Astrocyte (in vitro differentiated cells and primary cell): ENCODE results near the gene ITK. TPM values are rescaled to one million over a fixed set of nuclear protein-coding genes. Genes with fewer than 3 reads are reported as not detected.
"Not testable (repeated sequence)": the region's sequence is repeated elsewhere in the genome, so short reads cannot be mapped to it uniquely, and the experiment has no call there.

ENCODE experiments used
- DNase-seq: peaks from one replicate; pipeline ENCODE4 v3.0.0-alpha.2; 2010; ENCODE audit warnings: low read depth
- FAIRE-seq: peaks from 2 replicates; lab custom pipeline; 2011; peaks lifted over from hg19 to GRCh38; lab: Jason Lieb, UNC
- H2AFZ ChIP-seq: 2 replicates; pipeline ENCODE4 v1.6.0; 2012; ENCODE audit warnings: low read depth, low read length, inconsistent platforms
- H3K27ac ChIP-seq: 2 replicates; pipeline ENCODE4 v1.5.1; 2011; ENCODE audit warnings: low read depth, low read length, inconsistent platforms
- H3K27me3 ChIP-seq: 2 replicates; pipeline ENCODE4 v1.6.0; 2011; ENCODE audit warnings: low read length, inconsistent platforms; ENCODE audit not compliant: insufficient read depth
- H3K36me3 ChIP-seq: 2 replicates; pipeline ENCODE4 v1.5.1; 2011; ENCODE audit warnings: low read length, inconsistent platforms; ENCODE audit not compliant: insufficient read depth
- H3K4me1 ChIP-seq: 2 replicates; pipeline ENCODE4 v1.5.1; 2011; ENCODE audit warnings: low read length, inconsistent platforms; ENCODE audit not compliant: insufficient read depth
- H3K4me2 ChIP-seq: 2 replicates; pipeline ENCODE4 v1.6.0; 2012; ENCODE audit warnings: low read length, inconsistent platforms
- H3K4me3 ChIP-seq: 2 replicates; pipeline ENCODE4 v1.5.1; 2011; ENCODE audit warnings: low read depth, mild to moderate bottlenecking, low read length, inconsistent platforms; ENCODE audit not compliant: insufficient read depth
- H3K79me2 ChIP-seq: 2 replicates; pipeline ENCODE4 v1.6.0; 2012; ENCODE audit warnings: mild to moderate bottlenecking, low read length, inconsistent platforms; ENCODE audit not compliant: insufficient read depth
- H3K9ac ChIP-seq: 2 replicates; pipeline ENCODE4 v1.6.0; 2012; ENCODE audit warnings: mild to moderate bottlenecking, low read length, inconsistent platforms
- H3K9me3 ChIP-seq: 2 replicates; pipeline ENCODE4 v1.5.1; 2012; ENCODE audit warnings: low read depth, mild to moderate bottlenecking, low read length, inconsistent platforms; ENCODE audit not compliant: insufficient read depth
- H4K20me1 ChIP-seq: 2 replicates; pipeline ENCODE4 v1.6.0; 2012; ENCODE audit warnings: low read length, inconsistent platforms; ENCODE audit not compliant: insufficient read depth
- H3K27ac Mint-ChIP-seq: one replicate; pipeline ENCODE4 v1.8.0; 2021; ENCODE audit warnings: mild to moderate bottlenecking, mixed read lengths; ENCODE audit not compliant: unreplicated experiment
- H3K27me3 Mint-ChIP-seq: one replicate; pipeline ENCODE4 v1.8.0; 2021; ENCODE audit warnings: low read depth, mixed read lengths; ENCODE audit not compliant: unreplicated experiment
- H3K36me3 Mint-ChIP-seq: one replicate; pipeline ENCODE4 v1.8.0; 2021; ENCODE audit warnings: low read depth, mixed read lengths; ENCODE audit not compliant: unreplicated experiment
- H3K4me1 Mint-ChIP-seq: one replicate; pipeline ENCODE4 v1.8.0; 2021; ENCODE audit warnings: low read depth, mixed read lengths; ENCODE audit not compliant: unreplicated experiment
- H3K4me3 Mint-ChIP-seq: one replicate; pipeline ENCODE4 v1.8.0; 2021; ENCODE audit warnings: mild to moderate bottlenecking, moderate library complexity, mixed read lengths; ENCODE audit not compliant: unreplicated experiment
- H3K9me3 Mint-ChIP-seq: one replicate; pipeline ENCODE4 v1.8.0; 2021; ENCODE audit warnings: mild to moderate bottlenecking, mixed read lengths; ENCODE audit not compliant: unreplicated experiment
- CTCF ChIP-seq: IDR thresholded peaks from 2 replicates; pipeline ENCODE4 v1.5.1; 2011; ENCODE audit warnings: low read depth, mild to moderate bottlenecking, inconsistent platforms, low read length, moderate library complexity; ENCODE audit not compliant: insufficient read depth
- EZH2 ChIP-seq: IDR thresholded peaks from 2 replicates; pipeline ENCODE4 v1.6.1; 2012; ENCODE audit warnings: mild to moderate bottlenecking, low read length, inconsistent platforms; ENCODE audit not compliant: insufficient read depth
- total RNA-seq: library from RNA; stranded (reverse); gene quantifications from 2 replicates; pipeline ENCODE4 v1.2.1, GENCODE V29; 2021

ITK gene
- total RNA-seq, 1 donor from 2014 or later = 0.48 TPM

GRCh38 chr5:157203417-157203816 is 22.8 kb downstream of the ITK start:
- no peaks in the 10 kb centered on the region for H3K36me3 ChIP-seq
- FAIRE-seq = no peak
- H3K4me3 Mint-ChIP-seq = no peak overlapping the region

GRCh38 chr5:157204765-157205164 is 24.1 kb downstream of the ITK start:
- peaks cover 2% of the 10 kb centered on the region for H3K9me3 ChIP-seq
- TF ChIP-seq CTCF = no peak
- no peak for TF ChIP-seq EZH2
- Mint-ChIP-seq H3K36me3 (no peaks in the 10 kb centered on the region), H3K27me3 (no peaks in the 10 kb centered on the region), H3K4me1 (no peaks in the 10 kb centered on the region), H3K27ac (no peak overlapping the region), H3K4me3 (no peak overlapping the region), H3K9me3 (peaks cover 2% of the 10 kb centered on the region)
- H3K9ac ChIP-seq = no peak overlapping the region
- no peaks in the 10 kb centered on the region for H3K79me2 ChIP-seq
- H3K27me3 ChIP-seq = no peaks in the 10 kb centered on the region
- H3K36me3 ChIP-seq = no peaks in the 10 kb centered on the region
- no peak for DNase-seq
- H3K27ac ChIP-seq = no peak overlapping the region
- no peak for FAIRE-seq
- H4K20me1 ChIP-seq = no peaks in the 10 kb centered on the region
- no peak overlapping the region for H3K4me2 ChIP-seq
- H3K4me3 ChIP-seq = no peak overlapping the region
- H3K4me1 ChIP-seq = no peaks in the 10 kb centered on the region
- no peak overlapping the region for H2AFZ ChIP-seq

More at GRCh38 chr5:157203417-157203816, 22.8 kb downstream of the ITK start:
- Histone ChIP-seq H3K79me2 (no peaks in the 10 kb centered on the region), H4K20me1 (no peaks in the 10 kb centered on the region), H3K9ac (no peak overlapping the region), H3K9me3 (peaks cover 2% of the 10 kb centered on the region), H2AFZ (no peak overlapping the region), H3K4me2 (no peak overlapping the region), H3K4me1 (no peaks in the 10 kb centered on the region), H3K27me3 (peaks cover 3% of the 10 kb centered on the region), H3K4me3 (no peak overlapping the region), H3K27ac (no peak overlapping the region)
- no peaks in the 10 kb centered on the region for H3K27me3 Mint-ChIP-seq
- no peaks in the 10 kb centered on the region for H3K36me3 Mint-ChIP-seq
- H3K4me1 Mint-ChIP-seq = no peaks in the 10 kb centered on the region
- no peak overlapping the region for H3K27ac Mint-ChIP-seq
- peaks cover 2% of the 10 kb centered on the region for H3K9me3 Mint-ChIP-seq
- DNase-seq = no peak
- TF ChIP-seq EZH2 (no peak), CTCF (no peak)

GRCh38 chr5:157205708-157206107 is 25.1 kb downstream of the ITK start:
- H3K27me3 ChIP-seq = no peaks in the 10 kb centered on the region
- Mint-ChIP-seq H3K9me3 (peaks cover 2% of the 10 kb centered on the region), H3K4me1 (no peaks in the 10 kb centered on the region), H3K4me3 (no peak overlapping the region), H3K27me3 (no peaks in the 10 kb centered on the region), H3K36me3 (no peaks in the 10 kb centered on the region), H3K27ac (no peak overlapping the region)
- TF ChIP-seq EZH2 = no peak
- TF ChIP-seq CTCF = no peak
- no peak overlapping the region for H3K4me3 ChIP-seq
- no peak for FAIRE-seq
- no peaks in the 10 kb centered on the region for H3K36me3 ChIP-seq
- H3K4me1 ChIP-seq = no peaks in the 10 kb centered on the region
- H2AFZ ChIP-seq = no peak overlapping the region
- DNase-seq = no peak
- no peaks in the 10 kb centered on the region for H4K20me1 ChIP-seq
- no peaks in the 10 kb centered on the region for H3K9me3 ChIP-seq
- no peak overlapping the region for H3K4me2 ChIP-seq
- H3K79me2 ChIP-seq = no peaks in the 10 kb centered on the region
- H3K27ac ChIP-seq = no peak overlapping the region
- no peak overlapping the region for H3K9ac ChIP-seq

- H3K4me3 Mint-ChIP-seq, H3K36me3 ChIP-seq, H3K27me3 ChIP-seq, H3K9ac ChIP-seq, H3K36me3 Mint-ChIP-seq, H3K4me1 Mint-ChIP-seq, H2AFZ ChIP-seq, H3K9me3 ChIP-seq, H3K9me3 Mint-ChIP-seq, H3K4me1 ChIP-seq, H4K20me1 ChIP-seq, H3K27ac ChIP-seq, H3K27me3 Mint-ChIP-seq, H3K4me3 ChIP-seq, FAIRE-seq, H3K79me2 ChIP-seq, H3K4me2 ChIP-seq, H3K27ac Mint-ChIP-seq, DNase-seq: not testable (repeated sequence)
Measured at GRCh38 chr5:157210652-157211051, 30.0 kb downstream of the ITK start.
